H7 (cell line): ENCODE measurements around the gene KLHL40. TPM values are rescaled to one million over a fixed set of nuclear protein-coding genes. Genes with fewer than 3 reads are reported as not detected.

Experiments
- DNase-seq: peaks from one replicate; pipeline ENCODE4 v3.0.0; 2012
- H3K27me3 ChIP-seq: 2 replicates; pipeline ENCODE4 v1.6.0; 2011; ENCODE audit warnings: mild to moderate bottlenecking, low read length; ENCODE audit not compliant: control insufficient read depth, insufficient read depth
- H3K36me3 ChIP-seq: replicated peaks from 2 replicates; pipeline ENCODE4 v1.5.1; 2011; ENCODE audit warnings: low read length; ENCODE audit not compliant: control insufficient read depth, insufficient read depth
- H3K4me3 ChIP-seq: 2 replicates; pipeline ENCODE4 v1.5.1; 2011; ENCODE audit warnings: low read depth, mild to moderate bottlenecking, control low read depth, low read length, moderate library complexity; ENCODE audit not compliant: insufficient read depth
- total RNA-seq: library from RNA; depleted of rRNA; stranded (reverse); fragments of >200 nt; shearing (Covaris generic); gene quantifications from 2 replicates; pipeline ENCODE4 v1.2.3, GENCODE V29; 2014; rRNA removed

Gene KLHL40, protein sequence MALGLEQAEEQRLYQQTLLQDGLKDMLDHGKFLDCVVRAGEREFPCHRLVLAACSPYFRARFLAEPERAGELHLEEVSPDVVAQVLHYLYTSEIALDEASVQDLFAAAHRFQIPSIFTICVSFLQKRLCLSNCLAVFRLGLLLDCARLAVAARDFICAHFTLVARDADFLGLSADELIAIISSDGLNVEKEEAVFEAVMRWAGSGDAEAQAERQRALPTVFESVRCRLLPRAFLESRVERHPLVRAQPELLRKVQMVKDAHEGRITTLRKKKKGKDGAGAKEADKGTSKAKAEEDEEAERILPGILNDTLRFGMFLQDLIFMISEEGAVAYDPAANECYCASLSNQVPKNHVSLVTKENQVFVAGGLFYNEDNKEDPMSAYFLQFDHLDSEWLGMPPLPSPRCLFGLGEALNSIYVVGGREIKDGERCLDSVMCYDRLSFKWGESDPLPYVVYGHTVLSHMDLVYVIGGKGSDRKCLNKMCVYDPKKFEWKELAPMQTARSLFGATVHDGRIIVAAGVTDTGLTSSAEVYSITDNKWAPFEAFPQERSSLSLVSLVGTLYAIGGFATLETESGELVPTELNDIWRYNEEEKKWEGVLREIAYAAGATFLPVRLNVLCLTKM
- not detected in 2 replicates for total RNA-seq

DNA sequence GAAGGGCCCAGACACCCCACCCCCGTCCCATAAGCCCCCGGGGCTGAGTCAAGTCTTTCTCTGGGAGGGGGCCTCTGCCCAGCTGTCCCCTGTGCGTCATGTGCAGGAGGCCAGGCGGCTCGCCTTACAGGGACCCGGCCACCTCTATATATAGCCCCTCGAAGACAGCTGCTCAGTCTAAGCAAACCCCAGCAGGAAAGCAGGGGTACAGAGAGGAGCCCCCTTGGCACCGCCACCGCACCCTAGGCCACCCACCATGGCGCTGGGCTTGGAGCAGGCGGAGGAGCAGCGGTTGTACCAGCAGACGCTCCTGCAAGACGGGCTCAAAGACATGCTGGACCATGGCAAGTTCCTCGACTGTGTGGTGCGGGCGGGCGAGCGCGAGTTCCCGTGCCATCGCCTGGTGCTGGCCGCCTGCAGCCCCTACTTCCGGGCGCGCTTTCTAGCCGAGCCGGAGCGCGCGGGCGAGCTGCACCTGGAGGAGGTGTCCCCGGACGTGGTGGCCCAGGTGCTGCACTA is at the start of gene KLHL40:
Gene KLHL40 (plus strand): TSS at position 175 of the 519 bp plus-strand sequence. CDS start 82 bp downstream, at position 257.
- no peak for DNase-seq
- Histone ChIP-seq H3K4me3 (no peak within 1 kb of the TSS), H3K36me3 (no peaks in the 10 kb centered on the region), H3K27me3 (no peaks in the 10 kb centered on the region)

DNA sequence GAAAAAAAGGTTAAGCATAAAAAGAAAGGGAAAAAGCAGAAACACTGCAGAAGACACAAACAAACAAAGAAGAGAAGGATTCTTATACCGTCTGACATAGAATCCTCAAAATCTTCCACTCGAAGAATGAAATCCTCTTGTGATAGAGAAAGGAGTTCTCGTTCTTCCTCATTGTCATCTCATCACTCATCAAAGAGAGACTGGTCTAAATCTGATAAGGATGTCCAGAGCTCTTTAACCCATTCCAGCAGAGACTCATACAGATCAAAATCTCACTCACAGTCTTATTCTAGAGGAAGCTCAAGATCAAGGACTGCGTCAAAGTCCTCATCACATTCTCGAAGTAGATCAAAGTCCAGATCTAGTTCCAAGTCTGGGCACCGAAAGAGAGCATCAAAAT is 48.3 kb upstream of the KLHL40 start:
- DNase-seq, result no peak
- H3K36me3 ChIP-seq, result peaks cover 47% of the 10 kb centered on the region
- no peaks in the 10 kb centered on the region for H3K27me3 ChIP-seq
- no peak overlapping the region for H3K4me3 ChIP-seq

DNA sequence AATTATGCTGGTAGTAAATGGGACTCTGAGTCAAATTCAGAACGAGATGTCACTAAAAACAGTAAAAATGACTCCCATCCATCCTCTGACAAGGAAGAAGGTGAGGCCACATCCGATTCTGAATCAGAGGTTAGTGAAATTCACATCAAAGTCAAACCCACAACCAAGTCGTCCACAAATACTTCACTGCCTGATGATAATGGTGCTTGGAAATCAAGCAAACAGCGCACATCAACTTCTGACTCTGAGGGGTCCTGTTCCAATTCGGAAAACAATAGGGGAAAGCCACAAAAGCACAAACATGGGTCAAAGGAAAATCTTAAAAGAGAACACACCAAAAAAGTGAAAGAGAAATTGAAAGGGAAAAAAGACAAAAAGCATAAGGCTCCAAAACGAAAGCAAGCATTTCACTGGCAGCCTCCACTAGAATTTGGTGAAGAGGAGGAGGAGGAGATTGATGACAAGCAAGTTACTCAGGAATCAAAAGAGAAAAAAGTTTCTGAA is 46.9 kb upstream of the KLHL40 start:
- H3K4me3 ChIP-seq, result no peak overlapping the region
- peaks cover 48% of the 10 kb centered on the region for H3K36me3 ChIP-seq
- no peaks in the 10 kb centered on the region for H3K27me3 ChIP-seq
- no peak for DNase-seq

DNA sequence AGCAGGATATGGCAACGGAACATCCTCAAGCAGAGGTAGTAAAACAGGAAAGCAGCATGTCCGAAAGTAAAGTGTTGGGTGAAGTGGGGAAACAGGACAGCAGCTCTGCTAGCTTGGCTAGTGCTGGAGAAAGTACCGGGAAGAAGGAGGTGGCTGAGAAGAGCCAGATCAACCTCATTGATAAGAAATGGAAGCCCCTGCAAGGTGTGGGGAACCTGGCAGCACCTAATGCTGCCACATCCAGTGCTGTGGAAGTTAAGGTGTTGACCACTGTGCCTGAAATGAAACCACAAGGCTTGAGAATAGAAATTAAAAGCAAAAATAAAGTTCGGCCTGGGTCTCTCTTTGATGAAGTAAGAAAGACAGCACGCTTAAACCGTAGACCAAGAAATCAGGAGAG is 46.1 kb upstream of the KLHL40 start:
- H3K27me3 ChIP-seq, result no peaks in the 10 kb centered on the region
- H3K4me3 ChIP-seq, result no peak overlapping the region
- no peak for DNase-seq
- peaks cover 44% of the 10 kb centered on the region for H3K36me3 ChIP-seq

DNA sequence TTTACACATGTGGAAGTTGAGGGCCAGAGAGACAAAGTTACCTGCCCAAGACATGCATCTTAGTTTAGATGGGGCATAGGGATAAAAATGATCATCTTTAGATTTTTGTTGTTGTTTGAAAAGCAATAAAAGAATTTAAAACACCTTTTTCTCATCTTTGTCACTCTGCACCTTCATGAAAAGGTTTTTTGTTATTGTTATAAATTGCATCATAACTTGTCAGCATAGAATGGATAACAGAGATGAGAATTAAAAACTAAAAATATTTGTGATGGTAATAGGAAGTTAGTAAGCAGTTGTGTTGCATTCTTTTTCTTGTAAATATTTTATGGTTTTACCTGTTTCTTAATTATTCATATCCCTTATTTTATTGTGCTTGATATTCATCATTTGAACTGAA is 45.2 kb upstream of the KLHL40 start:
- no peak for DNase-seq
- Histone ChIP-seq H3K4me3 (no peak overlapping the region), H3K36me3 (peaks cover 50% of the 10 kb centered on the region), H3K27me3 (no peaks in the 10 kb centered on the region)

DNA sequence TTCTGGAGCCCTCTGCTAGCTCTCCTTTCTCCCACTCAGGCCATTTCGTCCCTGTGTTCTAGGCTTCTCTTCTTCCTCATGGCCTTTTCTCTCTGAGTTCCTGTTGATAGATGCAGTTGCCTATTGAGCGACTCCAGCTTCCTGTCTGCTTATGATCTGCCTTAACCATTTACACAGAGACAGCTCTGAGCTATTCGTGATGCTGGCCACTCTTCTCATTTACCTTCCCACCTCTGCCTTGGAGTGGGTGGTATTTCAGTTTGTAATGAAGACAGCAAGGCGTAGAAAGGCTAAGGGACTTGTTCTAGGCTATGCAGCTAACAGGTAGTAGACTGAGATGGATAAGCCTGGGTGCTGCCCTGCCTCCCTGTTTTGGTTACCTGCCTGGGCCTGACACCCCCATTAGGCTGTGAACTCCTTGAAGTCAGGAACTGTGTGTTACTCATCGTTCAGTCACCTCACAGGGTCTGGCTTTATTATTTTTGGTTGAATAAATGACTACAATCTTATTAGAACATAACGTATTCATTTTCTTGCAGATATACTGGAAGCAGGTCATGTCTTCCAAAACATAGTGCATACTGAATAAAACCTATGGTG is 44.5 kb upstream of the KLHL40 start:
- no peak for DNase-seq
- Histone ChIP-seq H3K4me3 (no peak overlapping the region), H3K27me3 (no peaks in the 10 kb centered on the region), H3K36me3 (peaks cover 51% of the 10 kb centered on the region)

DNA sequence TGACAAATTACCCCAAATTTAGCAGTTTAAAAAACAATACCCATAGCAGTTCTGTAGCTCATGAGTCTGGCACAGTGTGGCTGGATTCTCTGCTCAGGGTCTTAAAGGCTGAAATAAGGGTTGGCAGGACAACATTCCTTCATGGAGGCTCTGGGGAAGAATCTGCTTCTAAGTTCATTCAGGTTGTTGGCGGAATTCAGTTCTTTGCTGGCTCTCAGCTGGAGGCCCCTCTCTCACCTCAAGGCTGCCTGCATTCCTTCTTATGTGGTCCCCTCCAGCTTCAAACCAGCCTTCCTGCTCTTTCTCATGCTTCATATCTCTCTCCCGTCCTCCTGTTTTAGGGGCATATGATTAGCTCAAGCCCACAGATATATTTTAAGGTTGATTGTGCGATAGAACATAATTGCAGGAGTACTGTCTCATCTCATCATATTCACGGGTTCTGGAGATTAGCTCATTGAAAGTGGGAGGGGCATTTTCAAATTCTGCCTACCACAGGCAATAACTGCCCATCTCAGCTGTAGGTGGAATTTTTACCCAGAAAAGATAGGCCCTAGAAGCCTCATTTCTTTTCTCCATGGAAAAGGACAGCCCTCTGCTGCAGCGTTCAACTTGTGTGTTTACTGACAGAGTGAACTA is 37.4 kb upstream of the KLHL40 start:
- no peaks in the 10 kb centered on the region for H3K27me3 ChIP-seq
- peaks cover 21% of the 10 kb centered on the region for H3K36me3 ChIP-seq
- peak; percentile 40 for DNase-seq
- no peak overlapping the region for H3K4me3 ChIP-seq

DNA sequence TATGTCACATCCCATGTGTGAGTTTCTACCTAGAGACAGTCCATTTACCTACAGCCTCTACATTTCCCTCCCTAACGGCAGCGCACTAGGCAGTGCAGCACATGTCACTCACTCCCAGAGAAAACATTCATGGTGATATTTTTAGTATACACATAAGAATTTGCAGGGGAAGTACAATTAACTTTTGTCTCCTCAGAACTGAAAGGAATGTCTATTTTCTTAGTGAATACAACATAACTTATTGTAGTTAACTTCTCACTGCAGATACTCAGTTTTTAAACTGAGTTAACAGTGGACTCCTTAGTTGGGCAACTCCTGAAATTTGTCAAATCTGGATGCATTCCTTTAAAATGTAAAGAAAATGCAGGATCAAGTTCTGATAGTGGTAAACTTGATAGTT is 36.3 kb upstream of the KLHL40 start:
- no peak for DNase-seq
- peaks cover 19% of the 10 kb centered on the region for H3K36me3 ChIP-seq
- H3K4me3 ChIP-seq, result no peak overlapping the region
- no peaks in the 10 kb centered on the region for H3K27me3 ChIP-seq

DNA sequence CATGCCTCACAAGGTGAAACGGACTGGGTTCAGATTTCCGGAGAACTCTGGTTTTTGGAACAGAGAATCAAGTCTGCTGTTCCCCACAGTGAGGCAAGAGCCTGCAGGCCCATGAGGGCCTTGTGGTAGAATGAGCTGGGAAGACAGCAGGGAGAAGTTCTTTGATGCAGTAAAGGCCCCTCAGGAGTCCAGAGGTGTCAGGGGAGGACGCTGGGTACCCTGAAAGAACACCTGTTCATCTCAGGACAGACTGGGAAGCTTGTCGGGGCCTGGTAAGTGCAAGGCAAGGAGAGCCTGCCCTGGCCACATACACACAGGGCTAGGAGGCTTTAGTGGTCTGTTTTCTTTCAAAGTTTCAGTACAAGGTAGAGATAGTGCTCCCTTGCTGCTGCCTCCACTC is 35.6 kb upstream of the KLHL40 start:
- peaks cover 13% of the 10 kb centered on the region for H3K36me3 ChIP-seq
- DNase-seq, result no peak
- H3K27me3 ChIP-seq, result no peaks in the 10 kb centered on the region
- H3K4me3 ChIP-seq, result no peak overlapping the region

DNA sequence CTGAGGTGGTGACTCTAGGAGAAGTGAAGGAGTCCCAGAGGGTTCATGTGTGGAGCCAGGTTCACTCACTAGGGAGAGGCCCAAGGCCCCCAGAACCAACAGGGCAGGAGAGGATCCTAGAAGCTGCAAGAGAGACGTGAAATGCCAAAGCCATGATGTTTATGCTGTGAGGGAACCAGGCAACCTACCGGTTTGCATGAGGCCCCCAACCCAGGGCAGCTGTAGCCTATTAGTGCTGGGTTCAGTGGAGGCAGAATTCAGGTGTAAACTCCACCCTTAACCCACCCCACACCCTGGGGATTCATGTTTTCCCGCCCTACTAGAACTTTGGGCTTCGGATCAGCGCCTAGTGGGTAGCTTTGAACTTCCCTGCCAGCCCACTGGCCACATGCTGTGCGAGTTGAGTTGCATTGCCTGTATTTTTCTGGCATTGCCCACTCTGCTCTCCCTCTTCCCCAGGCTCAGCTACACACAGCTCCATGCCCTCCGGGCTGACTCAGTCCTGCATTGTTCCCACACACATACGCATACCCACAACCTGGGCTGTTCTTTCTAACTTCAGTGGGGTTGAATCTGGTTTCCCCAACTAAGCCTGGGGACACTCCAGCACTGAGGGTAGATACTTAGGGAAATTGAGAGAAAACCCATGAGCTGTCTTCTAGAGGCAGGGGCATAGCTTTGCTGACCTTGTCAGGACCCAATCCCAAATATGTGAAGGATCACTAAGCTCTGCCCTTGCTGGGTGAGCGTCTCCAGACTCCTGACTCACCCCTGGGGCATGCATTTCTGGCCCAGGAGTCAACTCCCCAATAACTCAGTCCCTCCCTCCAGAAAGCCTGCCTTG is 33.9 kb upstream of the KLHL40 start:
- DNase-seq, result peak; percentile 45

DNA sequence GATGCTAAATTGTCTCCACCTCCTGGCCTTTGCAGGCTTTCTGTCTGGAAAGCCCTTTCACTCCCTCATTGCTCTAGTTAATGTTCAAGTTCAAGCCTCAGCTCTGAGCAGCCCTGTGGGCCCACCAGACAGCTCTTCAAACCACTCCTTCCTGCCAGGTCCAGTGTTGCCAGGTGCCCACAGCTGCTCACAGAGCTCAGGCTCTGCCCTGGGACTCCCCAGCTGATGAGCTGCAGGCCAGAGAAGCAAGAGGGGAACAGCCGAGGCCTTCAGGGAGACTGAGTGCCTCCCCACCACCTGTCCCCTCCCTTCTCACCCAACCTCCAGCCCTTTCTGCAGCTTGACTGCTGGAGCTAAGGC is 33.1 kb upstream of the KLHL40 start:
- no peak for DNase-seq
- H3K4me3 ChIP-seq, result no peak overlapping the region
- no peaks in the 10 kb centered on the region for H3K27me3 ChIP-seq
- peaks cover 2% of the 10 kb centered on the region for H3K36me3 ChIP-seq

More for the DNA sequence above, 33.9 kb upstream of the KLHL40 start:
- peaks cover 6% of the 10 kb centered on the region for H3K36me3 ChIP-seq
- no peak overlapping the region for H3K4me3 ChIP-seq
- H3K27me3 ChIP-seq, result no peaks in the 10 kb centered on the region

DNA sequence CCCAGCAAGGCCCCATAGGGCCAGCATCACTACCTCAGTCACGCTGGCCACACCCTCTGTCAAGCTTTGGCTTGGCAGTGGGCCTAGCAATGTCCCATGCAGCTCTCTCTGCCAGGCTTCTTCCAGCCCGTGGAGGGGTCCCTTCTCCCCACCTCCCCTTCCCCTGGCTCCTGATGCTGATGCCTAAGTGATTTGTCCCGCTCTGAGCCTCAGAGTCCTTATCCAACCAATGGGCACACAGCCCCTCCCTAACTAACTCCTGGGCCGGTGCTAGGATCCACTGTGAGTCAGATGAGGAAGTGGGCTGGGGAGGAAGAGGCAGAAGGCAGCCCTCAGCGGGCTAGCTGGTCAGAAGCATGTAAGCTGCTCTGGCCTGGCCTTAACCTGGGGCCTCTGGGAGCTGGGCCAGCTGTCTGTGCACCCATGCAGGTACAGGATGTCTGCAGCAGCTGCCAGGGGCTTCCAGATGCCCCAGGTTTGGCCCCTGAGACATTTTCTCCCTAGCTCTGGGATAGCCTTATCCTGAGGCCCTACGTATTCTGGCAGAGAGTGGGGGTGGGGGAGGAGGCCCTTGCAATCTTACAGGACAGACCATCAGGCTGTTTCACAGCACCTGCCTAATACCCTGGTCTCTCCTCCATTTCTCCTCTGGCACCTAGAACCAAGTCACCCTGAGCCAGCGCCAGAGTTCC is 32.6 kb upstream of the KLHL40 start:
- Histone ChIP-seq H3K27me3 (no peaks in the 10 kb centered on the region), H3K4me3 (no peak overlapping the region), H3K36me3 (peaks cover 1% of the 10 kb centered on the region)
- DNase-seq, result peak; percentile 50

DNA sequence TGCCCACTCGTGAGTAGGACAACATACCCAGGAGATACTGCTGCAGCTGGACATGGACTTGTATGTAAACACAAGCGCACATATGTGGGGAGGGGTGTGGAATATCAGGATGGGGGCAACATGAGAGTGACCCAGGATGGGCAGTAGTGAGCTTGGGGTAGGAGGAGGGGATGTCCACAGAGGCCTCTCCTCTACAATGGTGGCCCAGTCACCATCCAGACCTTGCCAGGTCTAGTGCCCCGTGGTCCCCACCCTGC is 32.1 kb upstream of the KLHL40 start:
- H3K4me3 ChIP-seq, result peak overlapping the region; percentile 69; the same call in 1 of the 2 replicates
- no peak for DNase-seq
- H3K27me3 ChIP-seq, result no peaks in the 10 kb centered on the region

More for the DNA sequence above, 32.1 kb upstream of the KLHL40 start:
- H3K36me3 ChIP-seq, result no peaks in the 10 kb centered on the region; the same call in none of the 2 replicates
